Transverse colon (tissue), 4 donors: ENCODE measurements around the gene NAA20. TPM values are rescaled to one million over a fixed set of nuclear protein-coding genes. Genes with fewer than 3 reads are reported as not detected.

ENCODE experiments used
- DNase-seq: peaks from one replicate; pipeline ENCODE4 v3.0.0-alpha.2; 2019
- H3K27ac ChIP-seq, 4 donors: fragments of 200-600 bp; sonication (generic); 2 replicates each; pipeline ENCODE4 v1.5.1; 2016 to 2018; ENCODE audit warnings: inconsistent platforms in 4 of 4
- H3K27me3 ChIP-seq: fragments of 200-600 bp; sonication (generic); 2 replicates; pipeline ENCODE4 v1.5.1; 2017; ENCODE audit warnings: inconsistent platforms
- H3K36me3 ChIP-seq, 4 donors: fragments of 200-600 bp; sonication (generic); 2 replicates each; pipeline ENCODE4 v1.5.1; 2017 to 2019; ENCODE audit warnings: inconsistent platforms in 4 of 4
- H3K4me1 ChIP-seq, 4 donors: fragments of 200-600 bp; sonication (generic); 2 replicates each; pipeline ENCODE4 v1.5.1; 2017 to 2020; ENCODE audit warnings: inconsistent platforms in 4 of 4
- H3K4me3 ChIP-seq, 4 donors: fragments of 200-600 bp; sonication (generic); 1 replicate in 1 of 4; 2 replicates in 3 of 4; pipeline versions ENCODE4 v1.5.1 to v1.6.1; 2017 to 2019; ENCODE audit warnings: inconsistent platforms in 4 of 4
- H3K9me3 ChIP-seq, 2 donors: fragments of 200-600 bp; sonication (generic); 2 replicates each; pipeline ENCODE4 v1.5.1; 2017 to 2019; ENCODE audit warnings: inconsistent platforms in 2 of 2
- CTCF ChIP-seq, 5 experiments: fragments of 200-600 bp in 3 of 5; fragments of 450-650 bp in 2 of 5; sonication (generic) in 3 of 5; IDR thresholded peaks; 1 replicate in 2 of 5; 2 replicates in 3 of 5; pipeline ENCODE4 v1.5.1; 2016 to 2017; ENCODE audit warnings: antibody characterized with exemption in 5 of 5, inconsistent platforms in 3 of 5, mild to moderate bottlenecking in 2 of 5, moderate library complexity in 1 of 5
- EP300 ChIP-seq: sonication (generic); formaldehyde crosslinking; IDR thresholded peaks from one replicate; pipeline ENCODE4 v1.6.1; 2017; ENCODE audit warnings: antibody characterized with exemption, low read depth
- POLR2A ChIP-seq: fragments of 450-650 bp; IDR thresholded peaks from one replicate; pipeline ENCODE4 v1.6.1; 2016; ENCODE audit warnings: antibody characterized with exemption, mild to moderate bottlenecking, moderate library complexity
- POLR2AphosphoS5 ChIP-seq, 3 donors: sonication (generic); formaldehyde crosslinking; IDR thresholded peaks; one replicate each; pipeline ENCODE4 v1.6.1; 2016; ENCODE audit warnings: antibody characterized with exemption in 3 of 3
- WGBS, 2 donors: methylation state at CpG; one replicate each; pipeline ENCODE4 v1.1.5; 2018; ENCODE audit warnings: low coverage in 1 of 2; 5-methylcytosine and 5-hydroxymethylcytosine counted together
- in situ Hi-C, 4 donors: fragments of 200-750 bp; cut with MboI; loops; one replicate each; pipeline versions ENCODE4 v1.15.0 to v1.15.1; 2017; ENCODE audit warnings: low sequenced_read_pairs in 3 of 4, low pct_ligation_motif_present in 1 of 4, low pct_unique_long_range_greater_than_20kb in 1 of 4
- intact Hi-C: fragments of 100-400 bp; cut with DNase I; formaldehyde crosslinking; loops from one replicate; pipeline ENCODE4 v1.15.1; 2023; ENCODE audit warnings: low total_unique reads
- total RNA-seq, 4 donors: library from RNA; depleted of rRNA; stranded (reverse); fragments of >200 nt; gene quantifications; one replicate each; pipeline ENCODE4 v1.1.0, GENCODE V29; 2016

Gene NAA20
- total RNA-seq, 4 donors from 2014 or later: 26.5 to 58.0 (median 32.7) TPM

GRCh38 chr20:19991854-19992253 lies 25.3 kb upstream of the NAA20 start:
- no peak for TF ChIP-seq EP300
- no peak for TF ChIP-seq POLR2AphosphoS5 (IDR thresholded peaks at IDR 0.05)
- no peak for TF ChIP-seq POLR2A
- TF ChIP-seq CTCF (IDR thresholded peaks at IDR 0.05): no peak
- Histone ChIP-seq H3K9me3 (no peaks in the 10 kb centered on the region), H3K36me3 (peaks cover 0 to 10% (median 1%) of the 10 kb centered on the region in 4 donors), H3K4me3 (no peak overlapping the region), H3K4me1 (peaks cover 20 to 46% (median 21%) of the 10 kb centered on the region in 4 donors), H3K27ac (peak overlapping the region; percentile 32 to 82 (median 52)), H3K27me3 (no peaks in the 10 kb centered on the region)
- intact Hi-C loops (loop anchor here (5.0 kb wide), 1 partner anchor 300 kb away; no protein-coding TSS in a partner anchor), in situ Hi-C loops (loop anchor here in 1 of 4 donors (10.0 kb wide), 1 partner anchor 207 kb away; no protein-coding TSS in a partner anchor)
- no peak for DNase-seq
- 56 to 58% methylated on average over 2 of the region's 2 CpGs for WGBS, 2 donors

DNA sequence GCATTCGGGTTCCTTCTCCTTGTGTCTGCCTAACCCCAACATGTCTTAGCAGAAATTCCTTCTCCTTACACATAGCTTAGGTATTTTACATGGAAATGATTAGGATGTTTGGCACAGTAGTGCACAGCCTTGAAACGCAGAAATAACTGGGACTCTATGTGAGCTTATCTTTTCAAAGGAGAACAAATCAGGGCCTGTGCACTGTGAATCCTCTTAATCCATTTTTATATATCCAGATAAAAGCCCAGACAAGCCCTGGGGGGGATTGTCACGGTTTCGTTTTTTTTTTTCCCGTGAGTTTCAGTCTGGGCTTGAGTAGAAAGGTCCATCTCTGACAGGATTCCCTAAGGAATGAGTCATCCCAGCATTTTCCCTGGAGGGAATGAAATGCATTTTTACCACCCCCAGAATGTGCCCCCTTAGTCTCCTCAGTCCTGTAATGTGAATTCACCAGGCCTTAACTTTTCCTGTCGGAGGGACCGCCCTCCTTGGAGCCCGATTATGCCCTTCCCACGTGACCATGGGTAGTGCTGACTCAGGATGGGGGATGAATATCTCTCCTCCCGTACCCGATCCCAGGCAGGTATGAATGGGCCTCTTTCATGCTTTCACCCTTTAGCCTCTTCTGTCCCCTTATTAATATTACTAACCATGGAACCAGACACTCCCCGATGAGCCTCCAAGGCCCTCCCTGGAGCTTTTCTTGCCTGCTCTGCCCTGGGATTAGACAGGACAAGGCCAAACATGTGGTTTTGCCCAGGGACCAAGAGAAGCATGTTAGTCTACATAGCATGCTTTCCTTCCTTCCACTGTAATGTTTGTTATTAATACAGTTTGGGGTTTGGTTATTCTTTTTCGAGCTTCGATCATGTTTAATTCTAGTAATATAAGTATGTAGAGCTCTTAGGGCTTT lies 23.9 kb upstream of the NAA20 start:
- 74 to 75% methylated on average over 13 to 14 of the region's 14 CpGs for WGBS, 2 donors
- intact Hi-C loops: loop anchor here (5.0 kb wide), 1 partner anchor 301 kb away; no protein-coding TSS in a partner anchor
- H3K4me3 ChIP-seq: no peak overlapping the region
- no peaks in the 10 kb centered on the region for H3K9me3 ChIP-seq
- peak overlapping the region; percentile 65 to 84 (median 82) for H3K27ac ChIP-seq
- H3K4me1 ChIP-seq: peaks cover 16 to 46% (median 21%) of the 10 kb centered on the region in 4 donors
- no peaks in the 10 kb centered on the region for H3K27me3 ChIP-seq
- H3K36me3 ChIP-seq: peaks cover 0 to 23% (median 2%) of the 10 kb centered on the region in 4 donors
- in situ Hi-C loops: loop anchor here in 1 of 4 donors (10.0 kb wide), 1 partner anchor 208 kb away; no protein-coding TSS in a partner anchor
- no peak for DNase-seq
- no peak for TF ChIP-seq EP300
- no peak for TF ChIP-seq POLR2A
- no peak for TF ChIP-seq POLR2AphosphoS5 (IDR thresholded peaks at IDR 0.05)

GRCh38 chr20:19993958-19994669 lies 23.0 kb upstream of the NAA20 start:
- DNase-seq: no peak
- in situ Hi-C loops: loop anchor here in 1 of 4 donors (10.0 kb wide), 1 partner anchor 209 kb away; no protein-coding TSS in a partner anchor

More at GRCh38 chr20:19993958-19994669, 23.0 kb upstream of the NAA20 start:
- no peaks in the 10 kb centered on the region for H3K27me3 ChIP-seq
- no peak for TF ChIP-seq EP300
- TF ChIP-seq POLR2AphosphoS5 (IDR thresholded peaks at IDR 0.05): no peak
- no peak for TF ChIP-seq POLR2A
- TF ChIP-seq CTCF (IDR thresholded peaks at IDR 0.05): no peak
- H3K4me3 ChIP-seq: no peak overlapping the region
- H3K36me3 ChIP-seq: peaks cover 1 to 31% (median 4%) of the 10 kb centered on the region in 4 donors
- H3K27ac ChIP-seq: peak overlapping the region; percentile 65 to 84 (median 82)
- H3K9me3 ChIP-seq: no peaks in the 10 kb centered on the region
- H3K4me1 ChIP-seq: peaks cover 16 to 47% (median 21%) of the 10 kb centered on the region in 4 donors
- WGBS, 2 donors: 37 to 72% methylated on average over 5 to 12 of the region's 12 CpGs
- intact Hi-C loops: loop anchor here (5.0 kb wide), 1 partner anchor 302 kb away; no protein-coding TSS in a partner anchor
